Stomach (tissue), 9 donors: Measurements from ENCODE around the gene BORCS5. TPM values are rescaled to one million over a fixed set of nuclear protein-coding genes. Genes with fewer than 3 reads are reported as not detected.

ENCODE experiments used
- DNase-seq, 2 donors: peaks; one replicate each; pipeline versions ENCODE4 v3.0.0 to v3.0.0-alpha.2; 2013 to 2019
- H3K27ac ChIP-seq, 5 donors: fragments of 200-600 bp in 4 of 5; sonication (generic) in 4 of 5; one replicate each; pipeline ENCODE4 v1.5.1; 2013 to 2019; ENCODE audit warnings: mild to moderate bottlenecking in 1 of 5, moderate library complexity in 1 of 5
- H3K27me3 ChIP-seq, 3 donors: fragments of 200-600 bp; sonication (generic); one replicate each; pipeline ENCODE4 v1.5.1; 2017 to 2019; ENCODE audit warnings: mixed run types in 1 of 3
- H3K36me3 ChIP-seq, 4 donors: fragments of 200-600 bp; sonication (generic); 1 replicate in 3 of 4; 2 replicates in 1 of 4; pipeline ENCODE4 v1.5.1; 2016 to 2019
- H3K4me1 ChIP-seq, 4 donors: fragments of 200-600 bp; sonication (generic); one replicate each; pipeline ENCODE4 v1.5.1; 2016 to 2019
- H3K4me3 ChIP-seq, 4 donors: fragments of 200-600 bp; sonication (generic) in 3 of 4; one replicate each; pipeline ENCODE4 v1.5.1; 2016 to 2019; ENCODE audit warnings: mild to moderate bottlenecking in 1 of 4
- H3K9me3 ChIP-seq, 4 donors: fragments of 200-600 bp; sonication (generic); one replicate each; pipeline ENCODE4 v1.5.1; 2016 to 2019
- CTCF ChIP-seq, 7 experiments: fragments of 450-650 bp in 4 of 7; fragments of 200-600 bp in 3 of 7; sonication (generic) in 3 of 7; IDR thresholded peaks; one replicate each; pipeline ENCODE4 v1.5.1; 2016 to 2019; ENCODE audit warnings: antibody characterized with exemption in 7 of 7, control low read depth in 2 of 7, mild to moderate bottlenecking in 1 of 7
- EP300 ChIP-seq: sonication (generic); formaldehyde crosslinking; IDR thresholded peaks from one replicate; pipeline ENCODE4 v1.6.1; 2017; ENCODE audit warnings: antibody characterized with exemption
- POLR2A ChIP-seq, 4 donors: fragments of 450-650 bp; IDR thresholded peaks; one replicate each; pipeline ENCODE4 v1.6.1; 2016; ENCODE audit warnings: antibody characterized with exemption in 4 of 4, control low read depth in 2 of 4, mild to moderate bottlenecking in 1 of 4, moderate library complexity in 1 of 4
- POLR2AphosphoS5 ChIP-seq, 3 donors: sonication (generic); formaldehyde crosslinking; IDR thresholded peaks; one replicate each; pipeline ENCODE4 v1.6.1; 2016; ENCODE audit warnings: antibody characterized with exemption in 3 of 3
- WGBS, 5 donors: extraction: QIAGEN DNeasy Blood & Tissue Kit in 3 of 5; methylation state at CpG; one replicate each; pipeline versions ENCODE4 v1.1.5 to v1.1.7; 2013 to 2018; 5-methylcytosine and 5-hydroxymethylcytosine counted together
- intact Hi-C: fragments of 100-400 bp; cut with DNase I; formaldehyde crosslinking; loops from one replicate; pipeline ENCODE4 v1.15.1; 2023; ENCODE audit warnings: low total_unique reads
- polyA plus RNA-seq, 3 donors: library from polyadenylated mRNA; stranded (reverse); fragments of 200-250 nt; gene quantifications; one replicate each; pipeline ENCODE4 v1.2.3, GENCODE V29; 2013
- total RNA-seq, 5 donors: library from RNA; depleted of rRNA; stranded (reverse); fragments of >200 nt; gene quantifications; one replicate each; pipeline versions ENCODE4 v1.1.0 to v1.2.3, GENCODE V29; 2014 to 2016
- donor health status: healthy with polysubstance abuse.
- donor health status: Bipolar disorder and iron deficiency.
- donor health status: healthy.

BORCS5 gene
- total and polyA plus RNA-seq, 8 donors, result 1.3 to 49.0 (median 7.5) TPM

- no peak overlapping the region for H3K4me3 ChIP-seq
- H3K4me1 ChIP-seq, result peaks cover 6 to 24% (median 12%) of the 10 kb centered on the region in 4 donors
- 80 to 96% (median 89%) methylated on average over 2 of the region's 2 CpGs for WGBS, 5 donors
- no peak overlapping the region for H3K27ac ChIP-seq
- no peaks in the 10 kb centered on the region for H3K36me3 ChIP-seq
- DNase-seq, result no peak
- no peak for TF ChIP-seq POLR2A (IDR thresholded peaks at IDR 0.05)
- TF ChIP-seq POLR2AphosphoS5 (IDR thresholded peaks at IDR 0.05), result no peak
- no peak for TF ChIP-seq CTCF (IDR thresholded peaks at IDR 0.05)
- TF ChIP-seq EP300, result no peak
- intact Hi-C loops, result loop anchor here (10.0 kb wide), 1 partner anchor 172 kb away; the partner anchor contains the start of gene DUSP16
- H3K27me3 ChIP-seq, result no peaks in the 10 kb centered on the region
- H3K9me3 ChIP-seq, result no peaks in the 10 kb centered on the region
These were observed 36.3 kb downstream of the BORCS5 start for GRCh38 chr12:12393171-12393570.

- peaks cover 14 to 46% (median 29%) of the 10 kb centered on the region in 4 donors for H3K4me1 ChIP-seq
- DNase-seq, result no peak
- TF ChIP-seq POLR2AphosphoS5 (IDR thresholded peaks at IDR 0.05) (no peak), CTCF (IDR thresholded peaks at IDR 0.05) (no peak), EP300 (no peak), POLR2A (IDR thresholded peaks at IDR 0.05) (no peak)
- H3K36me3 ChIP-seq, result no peaks in the 10 kb centered on the region
- intact Hi-C loops, result loop anchor here (10.0 kb wide), 1 partner anchor 168 kb away; the partner anchor contains the start of gene DUSP16
- no peaks in the 10 kb centered on the region for H3K27me3 ChIP-seq
- 87 to 98% (median 93%) methylated on average over 4 of the region's 4 CpGs for WGBS, 5 donors
- no peak overlapping the region for H3K4me3 ChIP-seq
- H3K9me3 ChIP-seq, result no peaks in the 10 kb centered on the region
- H3K27ac ChIP-seq, result peak overlapping the region in 2 of 5 donors; percentile 60 to 75
These were observed 39.8 kb downstream of the BORCS5 start for GRCh38 chr12:12396694-12397093.

- 68 to 92% (median 77%) methylated on average over 5 of the region's 5 CpGs for WGBS, 5 donors
- no peak for TF ChIP-seq CTCF (IDR thresholded peaks at IDR 0.05)
- TF ChIP-seq POLR2AphosphoS5 (IDR thresholded peaks at IDR 0.05), result no peak
- no peak for TF ChIP-seq POLR2A (IDR thresholded peaks at IDR 0.05)
- no peak for TF ChIP-seq EP300
- H3K27ac ChIP-seq, result peak overlapping the region in 3 of 5 donors; percentile 60 to 75 (median 75)
These were observed 40.3 kb downstream of the BORCS5 start for GRCh38 chr12:12397184-12397583.

GRCh38 chr12:12398026-12398859 lies 41.4 kb downstream of the BORCS5 start:
- Histone ChIP-seq H3K36me3 (no peaks in the 10 kb centered on the region), H3K9me3 (no peaks in the 10 kb centered on the region), H3K4me3 (no peak overlapping the region), H3K4me1 (peaks cover 14 to 44% (median 36%) of the 10 kb centered on the region in 4 donors), H3K27me3 (no peaks in the 10 kb centered on the region), H3K27ac (peak overlapping the region in 4 of 5 donors; percentile 22 to 75 (median 68))
- peak in 1 of 2 donors; percentile 77 for DNase-seq
- intact Hi-C loops, result loop anchor here (10.0 kb wide), 1 partner anchor 167 kb away; the partner anchor contains the start of gene DUSP16
- WGBS, 5 donors, result 48 to 53% (median 52%) methylated on average over 7 of the region's 7 CpGs
- peak; percentile 23 to 86 (median 61) for TF ChIP-seq POLR2AphosphoS5 (IDR thresholded peaks at IDR 0.05)
- TF ChIP-seq CTCF (IDR thresholded peaks at IDR 0.05), result peak in 2 of 7 experiments; percentile 9
- no peak for TF ChIP-seq POLR2A (IDR thresholded peaks at IDR 0.05)
- no peak for TF ChIP-seq EP300

More at GRCh38 chr12:12397184-12397583, 40.3 kb downstream of the BORCS5 start:
- peaks cover 14 to 45% (median 29%) of the 10 kb centered on the region in 4 donors for H3K4me1 ChIP-seq
- no peak for DNase-seq
- intact Hi-C loops, result loop anchor here (10.0 kb wide), 1 partner anchor 168 kb away; the partner anchor contains the start of gene DUSP16
- no peak overlapping the region for H3K4me3 ChIP-seq
- no peaks in the 10 kb centered on the region for H3K27me3 ChIP-seq
- H3K9me3 ChIP-seq, result no peaks in the 10 kb centered on the region
- no peaks in the 10 kb centered on the region for H3K36me3 ChIP-seq
